ENCODE data around the gene RFPL3.
"Not testable (repeated sequence)": the region's sequence is repeated elsewhere in the genome, so short reads cannot be mapped to it uniquely, and the experiment has no call there.

RFPL3 gene

GRCh38 chr22:32331236-32331917 lies 26.3 kb upstream of the RFPL3 start:
- DNase-seq, result no peak

- DNase-seq, result no peak
Observed at GRCh38 chr22:32331918-32332725, 25.5 kb upstream of the RFPL3 start.

GRCh38 chr22:32333141-32333768 lies 24.4 kb upstream of the RFPL3 start:
- no peak for DNase-seq

- DNase-seq, result no peak
Observed at GRCh38 chr22:32333769-32334659, 23.7 kb upstream of the RFPL3 start.

- DNase-seq, result no peak
Observed at GRCh38 chr22:32334660-32335365, 22.9 kb upstream of the RFPL3 start.

GRCh38 chr22:32335471-32335870 lies 22.2 kb upstream of the RFPL3 start:
- DNase-seq, result no peak

GRCh38 chr22:32336121-32336603 lies 21.5 kb upstream of the RFPL3 start:
- DNase-seq, result no peak

GRCh38 chr22:32336771-32337424 lies 20.8 kb upstream of the RFPL3 start:
- no peak for DNase-seq

- DNase-seq, result not testable (repeated sequence)
Observed at GRCh38 chr22:32337425-32337824, 20.2 kb upstream of the RFPL3 start.

- DNase-seq, result no peak
Observed at GRCh38 chr22:32338757-32339156, 18.9 kb upstream of the RFPL3 start.

GRCh38 chr22:32339190-32340012 lies 18.3 kb upstream of the RFPL3 start:
- no peak for DNase-seq

- DNase-seq, result no peak
Observed at GRCh38 chr22:32340411-32340810, 17.3 kb upstream of the RFPL3 start.

GRCh38 chr22:32341122-32341740 lies 16.4 kb upstream of the RFPL3 start:
- no peak for DNase-seq

- DNase-seq, result no peak
Observed at GRCh38 chr22:32342977-32343376, 14.7 kb upstream of the RFPL3 start.

- DNase-seq, result no peak
Observed at GRCh38 chr22:32343941-32344340, 13.7 kb upstream of the RFPL3 start.

- DNase-seq, result no peak
Observed at GRCh38 chr22:32348031-32348611, 9.5 kb upstream of the RFPL3 start.

- not testable (repeated sequence) for DNase-seq
Observed at GRCh38 chr22:32351875-32352274, 5.8 kb upstream of the RFPL3 start.

- no peak for DNase-seq
Observed at GRCh38 chr22:32352681-32353080, 5.0 kb upstream of the RFPL3 start.

GRCh38 chr22:32353292-32353691 lies 4.4 kb upstream of the RFPL3 start:
- no peak for DNase-seq

- no peak for DNase-seq
Observed at GRCh38 chr22:32353840-32354239, 3.8 kb upstream of the RFPL3 start.

Measured in bone marrow (tissue), 2 donors.